Astrocyte (in vitro differentiated cells and primary cell): Measurements from ENCODE around the gene TULP4. TPM values are rescaled to one million over a fixed set of nuclear protein-coding genes. Genes with fewer than 3 reads are reported as not detected.

Source experiments
- DNase-seq: peaks from one replicate; pipeline ENCODE4 v3.0.0-alpha.2; 2010; ENCODE audit warnings: low read depth
- FAIRE-seq: peaks from 2 replicates; lab custom pipeline; 2011; peaks lifted over from hg19 to GRCh38; lab: Jason Lieb, UNC
- H2AFZ ChIP-seq: 2 replicates; pipeline ENCODE4 v1.6.0; 2012; ENCODE audit warnings: low read depth, low read length, inconsistent platforms
- H3K27ac ChIP-seq: 2 replicates; pipeline ENCODE4 v1.5.1; 2011; ENCODE audit warnings: low read depth, low read length, inconsistent platforms
- H3K27me3 ChIP-seq: 2 replicates; pipeline ENCODE4 v1.6.0; 2011; ENCODE audit warnings: low read length, inconsistent platforms; ENCODE audit not compliant: insufficient read depth
- H3K36me3 ChIP-seq: 2 replicates; pipeline ENCODE4 v1.5.1; 2011; ENCODE audit warnings: low read length, inconsistent platforms; ENCODE audit not compliant: insufficient read depth
- H3K4me1 ChIP-seq: 2 replicates; pipeline ENCODE4 v1.5.1; 2011; ENCODE audit warnings: low read length, inconsistent platforms; ENCODE audit not compliant: insufficient read depth
- H3K4me2 ChIP-seq: 2 replicates; pipeline ENCODE4 v1.6.0; 2012; ENCODE audit warnings: low read length, inconsistent platforms
- H3K4me3 ChIP-seq: 2 replicates; pipeline ENCODE4 v1.5.1; 2011; ENCODE audit warnings: low read depth, mild to moderate bottlenecking, low read length, inconsistent platforms; ENCODE audit not compliant: insufficient read depth
- H3K79me2 ChIP-seq: 2 replicates; pipeline ENCODE4 v1.6.0; 2012; ENCODE audit warnings: mild to moderate bottlenecking, low read length, inconsistent platforms; ENCODE audit not compliant: insufficient read depth
- H3K9ac ChIP-seq: 2 replicates; pipeline ENCODE4 v1.6.0; 2012; ENCODE audit warnings: mild to moderate bottlenecking, low read length, inconsistent platforms
- H3K9me3 ChIP-seq: 2 replicates; pipeline ENCODE4 v1.5.1; 2012; ENCODE audit warnings: low read depth, mild to moderate bottlenecking, low read length, inconsistent platforms; ENCODE audit not compliant: insufficient read depth
- H4K20me1 ChIP-seq: 2 replicates; pipeline ENCODE4 v1.6.0; 2012; ENCODE audit warnings: low read length, inconsistent platforms; ENCODE audit not compliant: insufficient read depth
- H3K27ac Mint-ChIP-seq: one replicate; pipeline ENCODE4 v1.8.0; 2021; ENCODE audit warnings: mild to moderate bottlenecking, mixed read lengths; ENCODE audit not compliant: unreplicated experiment
- H3K27me3 Mint-ChIP-seq: one replicate; pipeline ENCODE4 v1.8.0; 2021; ENCODE audit warnings: low read depth, mixed read lengths; ENCODE audit not compliant: unreplicated experiment
- H3K36me3 Mint-ChIP-seq: one replicate; pipeline ENCODE4 v1.8.0; 2021; ENCODE audit warnings: low read depth, mixed read lengths; ENCODE audit not compliant: unreplicated experiment
- H3K4me1 Mint-ChIP-seq: one replicate; pipeline ENCODE4 v1.8.0; 2021; ENCODE audit warnings: low read depth, mixed read lengths; ENCODE audit not compliant: unreplicated experiment
- H3K4me3 Mint-ChIP-seq: one replicate; pipeline ENCODE4 v1.8.0; 2021; ENCODE audit warnings: mild to moderate bottlenecking, moderate library complexity, mixed read lengths; ENCODE audit not compliant: unreplicated experiment
- H3K9me3 Mint-ChIP-seq: one replicate; pipeline ENCODE4 v1.8.0; 2021; ENCODE audit warnings: mild to moderate bottlenecking, mixed read lengths; ENCODE audit not compliant: unreplicated experiment
- CTCF ChIP-seq: IDR thresholded peaks from 2 replicates; pipeline ENCODE4 v1.5.1; 2011; ENCODE audit warnings: low read depth, mild to moderate bottlenecking, inconsistent platforms, low read length, moderate library complexity; ENCODE audit not compliant: insufficient read depth
- EZH2 ChIP-seq: IDR thresholded peaks from 2 replicates; pipeline ENCODE4 v1.6.1; 2012; ENCODE audit warnings: mild to moderate bottlenecking, low read length, inconsistent platforms; ENCODE audit not compliant: insufficient read depth
- total RNA-seq: library from RNA; stranded (reverse); gene quantifications from 2 replicates; pipeline ENCODE4 v1.2.1, GENCODE V29; 2021

Gene TULP4
- total RNA-seq, 1 donor from 2014 or later: 91.2 TPM

- no peak overlapping the region for H3K4me2 ChIP-seq
- H3K36me3 ChIP-seq: peaks cover 5% of the 10 kb centered on the region
- H3K9ac ChIP-seq: no peak overlapping the region
- no peak for FAIRE-seq
- no peaks in the 10 kb centered on the region for H4K20me1 ChIP-seq
- no peak overlapping the region for H3K4me3 Mint-ChIP-seq
- no peak overlapping the region for H3K4me3 ChIP-seq
- no peaks in the 10 kb centered on the region for H3K9me3 Mint-ChIP-seq
- H3K36me3 Mint-ChIP-seq: peaks cover 20% of the 10 kb centered on the region
- TF ChIP-seq EZH2 (no peak), CTCF (no peak)
- H3K79me2 ChIP-seq: no peaks in the 10 kb centered on the region
- H3K27me3 Mint-ChIP-seq: no peaks in the 10 kb centered on the region
- H3K4me1 ChIP-seq: no peaks in the 10 kb centered on the region
- peaks cover 2% of the 10 kb centered on the region for H3K4me1 Mint-ChIP-seq
- H3K27ac ChIP-seq: no peak overlapping the region
- DNase-seq: no peak
- H3K9me3 ChIP-seq: no peaks in the 10 kb centered on the region
- no peak overlapping the region for H3K27ac Mint-ChIP-seq
- H2AFZ ChIP-seq: no peak overlapping the region
- H3K27me3 ChIP-seq: no peaks in the 10 kb centered on the region
Observed at GRCh38 chr6:158509465-158509864, 197.2 kb downstream of the TULP4 start.

GRCh38 chr6:158512809-158513208 lies 200.5 kb downstream of the TULP4 start:
- no peaks in the 10 kb centered on the region for H3K79me2 ChIP-seq
- FAIRE-seq (no peak), DNase-seq (no peak)
- peaks cover 6% of the 10 kb centered on the region for H3K9me3 Mint-ChIP-seq
- no peak overlapping the region for H3K27ac ChIP-seq
- no peak overlapping the region for H3K27ac Mint-ChIP-seq
- H3K9ac ChIP-seq: no peak overlapping the region
- peaks cover 4% of the 10 kb centered on the region for H3K4me1 ChIP-seq
- no peaks in the 10 kb centered on the region for H4K20me1 ChIP-seq
- H3K9me3 ChIP-seq: no peaks in the 10 kb centered on the region
- H3K4me3 ChIP-seq: no peak overlapping the region
- peaks cover 16% of the 10 kb centered on the region for H3K36me3 Mint-ChIP-seq
- H3K36me3 ChIP-seq: no peaks in the 10 kb centered on the region
- no peak overlapping the region for H3K4me3 Mint-ChIP-seq
- no peaks in the 10 kb centered on the region for H3K27me3 ChIP-seq
- H3K27me3 Mint-ChIP-seq: peaks cover 9% of the 10 kb centered on the region
- H3K4me2 ChIP-seq: no peak overlapping the region
- H3K4me1 Mint-ChIP-seq: peaks cover 2% of the 10 kb centered on the region
- no peak overlapping the region for H2AFZ ChIP-seq
- TF ChIP-seq EZH2: no peak
- TF ChIP-seq CTCF: no peak

- H3K9ac ChIP-seq: no peak overlapping the region
- Mint-ChIP-seq H3K27me3 (peaks cover 9% of the 10 kb centered on the region), H3K4me1 (peaks cover 10% of the 10 kb centered on the region), H3K36me3 (peaks cover 16% of the 10 kb centered on the region), H3K9me3 (peaks cover 6% of the 10 kb centered on the region), H3K27ac (no peak overlapping the region), H3K4me3 (no peak overlapping the region)
- no peak overlapping the region for H2AFZ ChIP-seq
- no peak overlapping the region for H3K27ac ChIP-seq
- H3K4me2 ChIP-seq: no peak overlapping the region
- H3K79me2 ChIP-seq: no peaks in the 10 kb centered on the region
- peaks cover 11% of the 10 kb centered on the region for H3K4me1 ChIP-seq
- H4K20me1 ChIP-seq: no peaks in the 10 kb centered on the region
- H3K4me3 ChIP-seq: no peak overlapping the region
- no peaks in the 10 kb centered on the region for H3K9me3 ChIP-seq
- TF ChIP-seq CTCF: no peak
- TF ChIP-seq EZH2: no peak
- DNase-seq (no peak), FAIRE-seq (no peak)
- no peaks in the 10 kb centered on the region for H3K27me3 ChIP-seq
- H3K36me3 ChIP-seq: no peaks in the 10 kb centered on the region
Observed at GRCh38 chr6:158514176-158514575, 201.9 kb downstream of the TULP4 start.
